ENCODE results near the gene GDF2. TPM values are rescaled to one million over a fixed set of nuclear protein-coding genes. Genes with fewer than 3 reads are reported as not detected.

GDF2 gene
- total and polyA plus RNA-seq, 5 donors from 2014 or later: not detected

GRCh38 chr10:47372726-47373125, 50.5 kb downstream of the GDF2 start:
- DNase-seq (no peak), ATAC-seq (ENCODE audit: low read depth in 2 of 2) (no peak)
- H3K36me3 Mint-ChIP-seq: no peaks in the 10 kb centered on the region
- H3K9me3 ChIP-seq (ENCODE audit: control insufficient read depth in 2 of 2, low read length in 2 of 2): no peaks in the 10 kb centered on the region
- peaks cover 0 to 2% (median 0%) of the 10 kb centered on the region in 4 donors for H3K4me1 Mint-ChIP-seq
- H3K9me3 Mint-ChIP-seq: no peaks in the 10 kb centered on the region
- no peaks in the 10 kb centered on the region for H3K36me3 ChIP-seq (ENCODE audit: control insufficient read depth, insufficient read depth, low read length)
- H3K4me3 ChIP-seq (ENCODE audit: low read depth, low read length): no peak overlapping the region
- H3K27me3 ChIP-seq (ENCODE audit: control insufficient read depth, insufficient read depth, low read length): peaks cover 3% of the 10 kb centered on the region
- H3K27ac Mint-ChIP-seq: no peak overlapping the region
- H3K4me1 ChIP-seq (ENCODE audit: control insufficient read depth, insufficient read depth, low read length, poor library complexity, severe bottlenecking): no peaks in the 10 kb centered on the region
- H3K27ac ChIP-seq (ENCODE audit: insufficient read depth, low read length, poor library complexity, severe bottlenecking): no peak overlapping the region
- H3K27me3 Mint-ChIP-seq: no peaks in the 10 kb centered on the region
- H3K4me3 Mint-ChIP-seq: no peak overlapping the region

- Mint-ChIP-seq H3K27ac (no peak overlapping the region), H3K4me1 (peaks cover 0 to 2% (median 0%) of the 10 kb centered on the region in 4 donors), H3K27me3 (peaks cover 6% of the 10 kb centered on the region), H3K9me3 (no peaks in the 10 kb centered on the region), H3K36me3 (no peaks in the 10 kb centered on the region), H3K4me3 (no peak overlapping the region)
- H3K9me3 ChIP-seq (ENCODE audit: control insufficient read depth in 2 of 2, low read length in 2 of 2): no peaks in the 10 kb centered on the region
- peaks cover 3% of the 10 kb centered on the region for H3K27me3 ChIP-seq (ENCODE audit: control insufficient read depth, insufficient read depth, low read length)
- H3K4me3 ChIP-seq (ENCODE audit: low read depth, low read length): no peak overlapping the region
- no peak overlapping the region for H3K27ac ChIP-seq (ENCODE audit: insufficient read depth, low read length, poor library complexity, severe bottlenecking)
- DNase-seq: no peak
- H3K36me3 ChIP-seq (ENCODE audit: control insufficient read depth, insufficient read depth, low read length): no peaks in the 10 kb centered on the region
- ATAC-seq (ENCODE audit: low read depth in 2 of 2): no peak
- H3K4me1 ChIP-seq (ENCODE audit: control insufficient read depth, insufficient read depth, low read length, poor library complexity, severe bottlenecking): no peaks in the 10 kb centered on the region
These were observed 52.6 kb downstream of the GDF2 start for GRCh38 chr10:47374611-47375536.

GRCh38 chr10:47376522-47377220, 54.4 kb downstream of the GDF2 start:
- no peak overlapping the region for H3K27ac ChIP-seq (ENCODE audit: insufficient read depth, low read length, poor library complexity, severe bottlenecking)
- Mint-ChIP-seq H3K9me3 (no peaks in the 10 kb centered on the region), H3K27me3 (peaks cover 24% of the 10 kb centered on the region), H3K36me3 (no peaks in the 10 kb centered on the region), H3K4me3 (no peak overlapping the region), H3K4me1 (peaks cover 0 to 2% (median 0%) of the 10 kb centered on the region in 4 donors), H3K27ac (no peak overlapping the region)
- no peaks in the 10 kb centered on the region for H3K4me1 ChIP-seq (ENCODE audit: control insufficient read depth, insufficient read depth, low read length, poor library complexity, severe bottlenecking)
- H3K9me3 ChIP-seq (ENCODE audit: control insufficient read depth in 2 of 2, low read length in 2 of 2): no peaks in the 10 kb centered on the region
- H3K4me3 ChIP-seq (ENCODE audit: low read depth, low read length): no peak overlapping the region
- H3K36me3 ChIP-seq (ENCODE audit: control insufficient read depth, insufficient read depth, low read length): no peaks in the 10 kb centered on the region
- no peak for ATAC-seq (ENCODE audit: low read depth in 2 of 2)
- H3K27me3 ChIP-seq (ENCODE audit: control insufficient read depth, insufficient read depth, low read length): peaks cover 3% of the 10 kb centered on the region
- no peak for DNase-seq

Other genes with a start within 250 kb of the GDF2 start
- not detected for gene GDF10, start 22.3 kb upstream of the GDF2 start, total RNA-seq
- gene GDF10, start 22.3 kb upstream of the GDF2 start, polyA plus RNA-seq: not detected
- not detected for gene RBP3, start 25.9 kb downstream of the GDF2 start, total RNA-seq
- not detected for gene RBP3, start 25.9 kb downstream of the GDF2 start, polyA plus RNA-seq
- not detected for gene ZNF488, start 61.8 kb downstream of the GDF2 start, total RNA-seq
- gene ZNF488, start 61.8 kb downstream of the GDF2 start, polyA plus RNA-seq: not detected
- gene ANXA8, start 161.7 kb downstream of the GDF2 start, total RNA-seq: not detected
- gene ANXA8, start 161.7 kb downstream of the GDF2 start, polyA plus RNA-seq: not detected
- gene FAM25G, start 169.2 kb downstream of the GDF2 start, total RNA-seq: not detected
- gene FAM25G, start 169.2 kb downstream of the GDF2 start, polyA plus RNA-seq: not detected
- gene AGAP9, start 201.2 kb downstream of the GDF2 start, total RNA-seq: 8.0 TPM
- gene AGAP9, start 201.2 kb downstream of the GDF2 start, polyA plus RNA-seq: under 1 TPM in 2 of 4 donors, not detected in 2; 0.07 to 0.46 TPM